Measurements from ENCODE around the gene ZRANB1.

Gene ZRANB1

GRCh38 chr10:124999433-125000365 is 57.8 kb downstream of the ZRANB1 start:
- H3K4me3 ChIP-seq (ENCODE audit: low read depth, low read length): no peak overlapping the region
- no peak for DNase-seq (ENCODE audit: low read depth)
- TF ChIP-seq MYC (IDR thresholded peaks at IDR 0.05; ENCODE audit: low read depth, low read length): no peak
- no peak for TF ChIP-seq MAX (IDR thresholded peaks at IDR 0.05; ENCODE audit: low read depth, low read length)
- TF ChIP-seq POLR2A (IDR thresholded peaks at IDR 0.05; ENCODE audit: extremely low read depth, insufficient read length): no peak
- TF ChIP-seq CTCF (IDR thresholded peaks at IDR 0.05; ENCODE audit: low read depth, low read length): no peak

- TF ChIP-seq POLR2A (IDR thresholded peaks at IDR 0.05; ENCODE audit: extremely low read depth, insufficient read length) (no peak), MYC (IDR thresholded peaks at IDR 0.05; ENCODE audit: low read depth, low read length) (no peak), CTCF (IDR thresholded peaks at IDR 0.05; ENCODE audit: low read depth, low read length) (no peak), MAX (IDR thresholded peaks at IDR 0.05; ENCODE audit: low read depth, low read length) (no peak)
- H3K4me3 ChIP-seq (ENCODE audit: low read depth, low read length): no peak overlapping the region
- no peak for DNase-seq (ENCODE audit: low read depth)
These were observed 58.7 kb downstream of the ZRANB1 start for GRCh38 chr10:125000366-125001312.

GRCh38 chr10:125001313-125002046 is 59.6 kb downstream of the ZRANB1 start:
- no peak overlapping the region for H3K4me3 ChIP-seq (ENCODE audit: low read depth, low read length)
- no peak for DNase-seq (ENCODE audit: low read depth)
- TF ChIP-seq MAX (IDR thresholded peaks at IDR 0.05; ENCODE audit: low read depth, low read length) (no peak), POLR2A (IDR thresholded peaks at IDR 0.05; ENCODE audit: extremely low read depth, insufficient read length) (no peak), CTCF (IDR thresholded peaks at IDR 0.05; ENCODE audit: low read depth, low read length) (no peak), MYC (IDR thresholded peaks at IDR 0.05; ENCODE audit: low read depth, low read length) (no peak)

GRCh38 chr10:125002047-125002422 is 60.1 kb downstream of the ZRANB1 start:
- TF ChIP-seq MAX (IDR thresholded peaks at IDR 0.05; ENCODE audit: low read depth, low read length) (no peak), POLR2A (IDR thresholded peaks at IDR 0.05; ENCODE audit: extremely low read depth, insufficient read length) (no peak), CTCF (IDR thresholded peaks at IDR 0.05; ENCODE audit: low read depth, low read length) (no peak), MYC (IDR thresholded peaks at IDR 0.05; ENCODE audit: low read depth, low read length) (no peak)
- DNase-seq (ENCODE audit: low read depth): no peak
- no peak overlapping the region for H3K4me3 ChIP-seq (ENCODE audit: low read depth, low read length)

Data from NB4 (cell line).